IPS-NIHi11 (cell line): ENCODE measurements around the gene GSTK1.
"Not testable (repeated sequence)": the region's sequence is repeated elsewhere in the genome, so short reads cannot be mapped to it uniquely, and the experiment has no call there.

Experiments
- DNase-seq: peaks from one replicate; pipeline ENCODE4 v3.0.0; 2012; ENCODE audit warnings: mixed read lengths, low spot score

GSTK1 gene

GRCh38 chr7:143271240-143271639 lies 8.0 kb downstream of the GSTK1 start:
- DNase-seq, result no peak

- DNase-seq, result no peak
Observed at GRCh38 chr7:143272871-143273270, 9.6 kb downstream of the GSTK1 start.

GRCh38 chr7:143279186-143280098 lies 16.2 kb downstream of the GSTK1 start:
- peak; percentile 24 for DNase-seq

- DNase-seq, result no peak
Observed at GRCh38 chr7:143280160-143280559, 16.9 kb downstream of the GSTK1 start.

GRCh38 chr7:143280566-143280965 lies 17.3 kb downstream of the GSTK1 start:
- DNase-seq, result no peak

- DNase-seq, result no peak
Observed at GRCh38 chr7:143281529-143281928, 18.3 kb downstream of the GSTK1 start.

- DNase-seq, result no peak
Observed at GRCh38 chr7:143282124-143282523, 18.9 kb downstream of the GSTK1 start.

- DNase-seq, result peak; percentile 21
Observed at GRCh38 chr7:143283381-143283780, 20.1 kb downstream of the GSTK1 start.

- peak; percentile 76 for DNase-seq
Observed at GRCh38 chr7:143284591-143285469, 21.6 kb downstream of the GSTK1 start, which contains the start of gene TMEM139. TMEM139 (plus strand) TSS chr7:143284958; CDS start chr7:143285958, 1,000 bp downstream.

GRCh38 chr7:143285470-143285778 lies 22.2 kb downstream of the GSTK1 start:
- DNase-seq, result peak; percentile 44

GRCh38 chr7:143285806-143286521 lies 22.7 kb downstream of the GSTK1 start:
- DNase-seq, result no peak

GRCh38 chr7:143286522-143286890 lies 23.3 kb downstream of the GSTK1 start:
- DNase-seq, result no peak

GRCh38 chr7:143287339-143287934 lies 24.2 kb downstream of the GSTK1 start:
- DNase-seq, result no peak

GRCh38 chr7:143287935-143288826 lies 24.9 kb downstream of the GSTK1 start, which contains the start of gene CASP2:
CASP2 (plus strand) TSS chr7:143288351; CDS start chr7:143288456, 105 bp downstream.
- DNase-seq, result peak; percentile 99

- no peak for DNase-seq
Observed at GRCh38 chr7:143288836-143289235, 25.6 kb downstream of the GSTK1 start.

GRCh38 chr7:143289421-143289820 lies 26.2 kb downstream of the GSTK1 start:
- no peak for DNase-seq

- not testable (repeated sequence) for DNase-seq
Observed at GRCh38 chr7:143289888-143290287, 26.6 kb downstream of the GSTK1 start.

- no peak for DNase-seq
Observed at GRCh38 chr7:143290293-143290692, 27.1 kb downstream of the GSTK1 start.

- DNase-seq, result no peak
Observed at GRCh38 chr7:143292876-143293275, 29.6 kb downstream of the GSTK1 start.

- no peak for DNase-seq
Observed at GRCh38 chr7:143295870-143296269, 32.6 kb downstream of the GSTK1 start.

GRCh38 chr7:143296686-143297085 lies 33.4 kb downstream of the GSTK1 start:
- no peak for DNase-seq
